GM23338 (cell line): ENCODE measurements around the gene TNFAIP8L3. TPM values are rescaled to one million over a fixed set of nuclear protein-coding genes. Genes with fewer than 3 reads are reported as not detected.

Experiments used
- ATAC-seq: fragments of 200-7000 bp; cut with Tn5 transposase; 3 replicates; pipeline ENCODE4 v1.9.1; 2020
- DNase-seq: peaks from one replicate; pipeline ENCODE4 v3.0.0-alpha.2; 2015; ENCODE audit warnings: low spot score
- H2AFZ ChIP-seq: fragments of 200-600 bp; sonication (generic); 2 replicates; pipeline ENCODE4 v1.8.0; 2016; ENCODE audit warnings: antibody characterized with exemption, mild to moderate bottlenecking, moderate library complexity
- H3F3A ChIP-seq: fragments of 200-600 bp; sonication (generic); replicated peaks from 2 replicates; pipeline ENCODE4 v1.8.0; 2017; ENCODE audit warnings: antibody characterized with exemption, mixed run types, low read depth
- H3K27ac ChIP-seq: fragments of 200-600 bp; sonication (generic); 2 replicates; pipeline ENCODE4 v1.6.1; 2016; ENCODE audit warnings: low read depth
- H3K27me3 ChIP-seq: fragments of 200-600 bp; sonication (generic); 2 replicates; pipeline ENCODE4 v1.8.0; 2016; ENCODE audit warnings: mild to moderate bottlenecking, mixed run types, moderate library complexity; ENCODE audit not compliant: insufficient read depth
- H3K36me3 ChIP-seq: fragments of 200-600 bp; sonication (generic); 2 replicates; pipeline ENCODE4 v1.8.0; 2016; ENCODE audit warnings: mild to moderate bottlenecking; ENCODE audit not compliant: insufficient read depth
- H3K4me1 ChIP-seq: fragments of 200-600 bp; sonication (generic); 2 replicates; pipeline ENCODE4 v1.8.0; 2016; ENCODE audit warnings: mild to moderate bottlenecking, moderate library complexity; ENCODE audit not compliant: insufficient read depth
- H3K4me2 ChIP-seq: fragments of 200-600 bp; sonication (generic); 2 replicates; pipeline ENCODE4 v1.7.1; 2017; ENCODE audit warnings: mixed run types
- H3K4me3 ChIP-seq: fragments of 200-600 bp; sonication (generic); 2 replicates; pipeline ENCODE4 v1.6.1; 2016; ENCODE audit warnings: mixed run types
- H3K79me2 ChIP-seq: fragments of 200-600 bp; sonication (generic); replicated peaks from 2 replicates; pipeline ENCODE4 v1.8.0; 2017; ENCODE audit warnings: mild to moderate bottlenecking; ENCODE audit not compliant: insufficient read depth
- H3K9me2 ChIP-seq: fragments of 200-600 bp; sonication (generic); 2 replicates; pipeline ENCODE4 v1.8.0; 2017; ENCODE audit not compliant: insufficient read depth
- H4K20me1 ChIP-seq: fragments of 200-600 bp; sonication (generic); replicated peaks from 2 replicates; pipeline ENCODE4 v1.8.0; 2017; ENCODE audit warnings: mild to moderate bottlenecking; ENCODE audit not compliant: insufficient read depth
- H3K27ac Mint-ChIP-seq: 2 replicates; pipeline ENCODE4 v1.8.0; 2020; ENCODE audit warnings: inconsistent platforms, mild to moderate bottlenecking, moderate library complexity, mixed read lengths
- H3K27me3 Mint-ChIP-seq: 3 replicates; pipeline ENCODE4 v1.8.0; 2022; ENCODE audit warnings: low read depth, mild to moderate bottlenecking, moderate library complexity, mixed read lengths, inconsistent platforms; ENCODE audit not compliant: insufficient read depth, poor library complexity
- H3K36me3 Mint-ChIP-seq: 3 replicates; pipeline ENCODE4 v1.8.0; 2021; ENCODE audit warnings: low read depth, mild to moderate bottlenecking, inconsistent platforms, moderate library complexity, mixed read lengths
- H3K4me1 Mint-ChIP-seq: 3 replicates; pipeline ENCODE4 v1.8.0; 2020; ENCODE audit warnings: mild to moderate bottlenecking, inconsistent platforms, mixed read lengths
- H3K4me3 Mint-ChIP-seq: 3 replicates; pipeline ENCODE4 v1.8.0; 2021; ENCODE audit warnings: moderate library complexity, mild to moderate bottlenecking, inconsistent platforms, mixed read lengths
- H3K9me3 Mint-ChIP-seq: 3 replicates; pipeline ENCODE4 v1.8.0; 2020; ENCODE audit warnings: moderate library complexity, mild to moderate bottlenecking, inconsistent platforms, mixed read lengths
- CREB1 ChIP-seq: fragments of 250-450 bp; sonication (Bioruptor Pico); IDR thresholded peaks from 2 replicates; pipeline ENCODE4 v1.5.0; 2020; ENCODE audit warnings: low read depth, mild to moderate bottlenecking, moderate library complexity
- CTCF ChIP-seq, 2 experiments: fragments of 200-600 bp in 1 of 2; sonication (generic) in 1 of 2; conservative IDR thresholded peaks; 2 replicates each; pipeline versions ENCODE4 v1.5.1 to v1.6.1; 2016 to 2017; ENCODE audit warnings: antibody characterized with exemption in 2 of 2, low read depth in 2 of 2, mild to moderate bottlenecking in 2 of 2, moderate library complexity in 1 of 2
- ETS1 ChIP-seq: IDR thresholded peaks from 2 replicates; pipeline ENCODE4 v1.6.1; 2016; ENCODE audit warnings: antibody characterized with exemption
- EZH2 ChIP-seq: fragments of 200-600 bp; sonication (generic); IDR thresholded peaks from one replicate; pipeline ENCODE4 v1.8.0; 2017; ENCODE audit warnings: antibody characterized with exemption, mild to moderate bottlenecking, low read depth; ENCODE audit not compliant: unreplicated experiment
- EZH2phosphoT487 ChIP-seq: fragments of 200-600 bp; sonication (generic); IDR thresholded peaks from one replicate; pipeline ENCODE4 v1.8.1; 2018; ENCODE audit warnings: antibody characterized with exemption; ENCODE audit not compliant: unreplicated experiment
- JUNB ChIP-seq: IDR thresholded peaks from one replicate; pipeline ENCODE4 v1.6.1; 2016; ENCODE audit warnings: antibody characterized with exemption; ENCODE audit not compliant: unreplicated experiment
- NANOG ChIP-seq: IDR thresholded peaks from 2 replicates; pipeline ENCODE4 v1.6.1; 2016; ENCODE audit warnings: antibody characterized with exemption, borderline replicate concordance
- REST ChIP-seq: IDR thresholded peaks from one replicate; pipeline ENCODE4 v1.6.1; 2018; ENCODE audit warnings: antibody characterized with exemption; ENCODE audit not compliant: unreplicated experiment
- ZNF114 ChIP-seq: fragments of 250-450 bp; sonication (Bioruptor Pico); IDR thresholded peaks from 2 replicates; pipeline ENCODE4 v1.5.0; 2020; ENCODE audit warnings: mild to moderate bottlenecking, moderate library complexity
- polyA plus RNA-seq: library from polyadenylated mRNA; unstranded; fragments of >200 nt; fragmentation: Nextera tagmentation; extraction: Ambion mirVana; gene quantifications from 2 replicates; pipeline ENCODE4 v1.2.1, GENCODE V29; 2016
- total RNA-seq: library from RNA; depleted of rRNA; stranded (reverse); fragments of >200 nt; shearing (Covaris generic); gene quantifications from 2 replicates; pipeline ENCODE4 v1.2.3, GENCODE V29; 2014

The TNFAIP8L3 gene
- total and polyA plus RNA-seq, 2 experiments from 2014 or later, result 0.23 to 0.31 TPM

- Histone ChIP-seq H3K27me3 (peaks cover 72% of the 10 kb centered on the region), H3K4me2 (peak overlapping the region; percentile 85), H3K4me1 (peaks cover 5% of the 10 kb centered on the region; the same call in 1 of the 2 replicates), H4K20me1 (peaks cover 9% of the 10 kb centered on the region; the same call in 1 of the 2 replicates), H3F3A (no peaks in the 10 kb centered on the region), H2AFZ (peak overlapping the region; percentile 92), H3K79me2 (no peaks in the 10 kb centered on the region; the same call in 1 of the 2 replicates), H3K36me3 (no peaks in the 10 kb centered on the region; the same call in 1 of the 2 replicates), H3K27ac (no peak overlapping the region), H3K4me3 (peak overlapping the region; percentile 68), H3K9me2 (peaks cover 6% of the 10 kb centered on the region; the same call in 1 of the 2 replicates)
- H3K27ac Mint-ChIP-seq, result no peak overlapping the region
- TF ChIP-seq EZH2phosphoT487, result no peak
- TF ChIP-seq ZNF114 (CRISPR knock-in tag), result no peak
- TF ChIP-seq REST, result no peak
- TF ChIP-seq EZH2, result peak; percentile 64
- peak; percentile 63 for DNase-seq
- H3K27me3 Mint-ChIP-seq, result peaks cover 58% of the 10 kb centered on the region
- ATAC-seq, result peak; percentile 65
- no peaks in the 10 kb centered on the region; the same call in 2 of the 3 replicates for H3K9me3 Mint-ChIP-seq
- no peaks in the 10 kb centered on the region for H3K36me3 Mint-ChIP-seq
- H3K4me3 Mint-ChIP-seq, result peak overlapping the region; percentile 80
- peaks cover 5% of the 10 kb centered on the region for H3K4me1 Mint-ChIP-seq
These were observed 684 bp downstream of the TNFAIP8L3 start for GRCh38 chr15:51093839-51094605.

- TF ChIP-seq ETS1, result no peak
- no peak for TF ChIP-seq CREB1 (CRISPR knock-in tag)
- no peak for TF ChIP-seq CTCF (conservative IDR thresholded peaks at IDR 0.05; ENCODE audit: low read depth in 2 of 2)
- TF ChIP-seq NANOG, result no peak
- no peak for TF ChIP-seq JUNB
- no peak for TF ChIP-seq EZH2
These were observed 1.2 kb downstream of the TNFAIP8L3 start for GRCh38 chr15:51093488-51093838.

More at GRCh38 chr15:51093488-51093838, 1.2 kb downstream of the TNFAIP8L3 start:
- Mint-ChIP-seq H3K27me3 (peaks cover 59% of the 10 kb centered on the region), H3K4me1 (peaks cover 10% of the 10 kb centered on the region), H3K4me3 (peak overlapping the region; percentile 80), H3K36me3 (no peaks in the 10 kb centered on the region), H3K9me3 (no peaks in the 10 kb centered on the region; the same call in 2 of the 3 replicates), H3K27ac (no peak overlapping the region)
- Histone ChIP-seq H2AFZ (peak overlapping the region; percentile 92; the same call in 1 of the 2 replicates), H4K20me1 (peaks cover 9% of the 10 kb centered on the region; the same call in 1 of the 2 replicates), H3K79me2 (no peaks in the 10 kb centered on the region), H3K4me3 (peak overlapping the region; percentile 68), H3K4me1 (peaks cover 8% of the 10 kb centered on the region), H3K27me3 (peaks cover 72% of the 10 kb centered on the region), H3K27ac (no peak overlapping the region), H3K36me3 (no peaks in the 10 kb centered on the region; the same call in 1 of the 2 replicates), H3K9me2 (peaks cover 9% of the 10 kb centered on the region; the same call in 1 of the 2 replicates), H3F3A (no peaks in the 10 kb centered on the region), H3K4me2 (peak overlapping the region; percentile 85)
- peak; percentile 18 for ATAC-seq
- DNase-seq, result no peak
